IPS-18a (cell line): ENCODE data around the gene ATP6V1G1.
"Not testable (repeated sequence)": the region's sequence is repeated elsewhere in the genome, so short reads cannot be mapped to it uniquely, and the experiment has no call there.

ENCODE experiments used
- H3K27ac ChIP-seq: one replicate; pipeline ENCODE4 v1.5.1; 2013; ENCODE audit warnings: low read length
- H3K27me3 ChIP-seq: one replicate; pipeline ENCODE4 v1.6.1; 2013; ENCODE audit warnings: mild to moderate bottlenecking, low read length; ENCODE audit not compliant: control insufficient read depth, insufficient read depth
- H3K36me3 ChIP-seq: one replicate; pipeline ENCODE4 v1.6.1; 2013; ENCODE audit warnings: low read depth, low read length; ENCODE audit not compliant: control insufficient read depth
- H3K4me1 ChIP-seq: one replicate; pipeline ENCODE4 v1.6.1; 2013; ENCODE audit warnings: low read depth, low read length; ENCODE audit not compliant: control insufficient read depth
- H3K4me3 ChIP-seq: one replicate; pipeline ENCODE4 v1.5.1; 2013; ENCODE audit warnings: low read length
- H3K9ac ChIP-seq: one replicate; pipeline ENCODE4 v1.6.1; 2013; ENCODE audit warnings: mild to moderate bottlenecking, low read length, moderate library complexity
- H3K9me3 ChIP-seq: one replicate; pipeline ENCODE4 v1.6.1; 2013; ENCODE audit warnings: low read depth, low read length; ENCODE audit not compliant: control insufficient read depth

The ATP6V1G1 gene

GRCh38 chr9:114558027-114558675 lies 29.4 kb upstream of the ATP6V1G1 start:
- Histone ChIP-seq H3K4me3 (no peak overlapping the region), H3K4me1 (no peaks in the 10 kb centered on the region), H3K27me3 (no peaks in the 10 kb centered on the region), H3K9me3 (no peaks in the 10 kb centered on the region), H3K27ac (no peak overlapping the region), H3K9ac (no peak overlapping the region), H3K36me3 (no peaks in the 10 kb centered on the region)

GRCh38 chr9:114559830-114560513 lies 27.6 kb upstream of the ATP6V1G1 start:
- H3K4me3 ChIP-seq, result no peak overlapping the region
- no peaks in the 10 kb centered on the region for H3K36me3 ChIP-seq
- H3K4me1 ChIP-seq, result no peaks in the 10 kb centered on the region
- H3K9me3 ChIP-seq, result no peaks in the 10 kb centered on the region
- no peak overlapping the region for H3K9ac ChIP-seq
- no peak overlapping the region for H3K27ac ChIP-seq
- H3K27me3 ChIP-seq, result no peaks in the 10 kb centered on the region

DNA sequence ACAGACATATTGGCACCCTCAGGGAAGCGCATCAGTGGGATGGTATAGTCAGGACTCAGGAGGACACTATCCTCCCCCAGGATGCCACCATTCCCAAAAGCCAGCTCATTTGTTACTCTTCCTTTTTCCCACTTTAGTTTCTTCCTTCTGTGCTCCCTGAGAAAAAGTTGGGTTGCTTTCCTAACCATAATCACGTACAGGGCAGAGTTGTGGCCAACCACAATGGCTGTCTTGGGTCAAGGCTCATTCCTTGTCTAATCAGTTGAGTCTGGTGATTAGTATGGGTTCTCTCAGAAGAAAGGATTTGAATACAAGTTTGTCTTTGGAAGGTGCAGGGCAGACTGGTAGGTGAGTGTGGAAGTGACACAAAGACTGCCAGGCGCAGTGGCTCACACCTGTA lies 26.6 kb upstream of the ATP6V1G1 start:
- no peaks in the 10 kb centered on the region for H3K36me3 ChIP-seq
- H3K4me3 ChIP-seq, result no peak overlapping the region
- no peaks in the 10 kb centered on the region for H3K9me3 ChIP-seq
- no peak overlapping the region for H3K27ac ChIP-seq
- no peak overlapping the region for H3K9ac ChIP-seq
- H3K4me1 ChIP-seq, result no peaks in the 10 kb centered on the region
- no peaks in the 10 kb centered on the region for H3K27me3 ChIP-seq

GRCh38 chr9:114561771-114562170 lies 25.8 kb upstream of the ATP6V1G1 start:
- H3K27ac ChIP-seq, result no peak overlapping the region

GRCh38 chr9:114565204-114565603 lies 22.4 kb upstream of the ATP6V1G1 start:
- Histone ChIP-seq H3K27me3 (no peaks in the 10 kb centered on the region), H3K9me3 (no peaks in the 10 kb centered on the region), H3K4me3 (no peak overlapping the region), H3K4me1 (no peaks in the 10 kb centered on the region), H3K27ac (no peak overlapping the region), H3K36me3 (no peaks in the 10 kb centered on the region), H3K9ac (no peak overlapping the region)

More at GRCh38 chr9:114561771-114562170, 25.8 kb upstream of the ATP6V1G1 start:
- no peak overlapping the region for H3K4me3 ChIP-seq
- H3K9ac ChIP-seq, result no peak overlapping the region
- H3K9me3 ChIP-seq, result no peaks in the 10 kb centered on the region
- H3K36me3 ChIP-seq, result no peaks in the 10 kb centered on the region
- no peaks in the 10 kb centered on the region for H3K27me3 ChIP-seq
- no peaks in the 10 kb centered on the region for H3K4me1 ChIP-seq

- Histone ChIP-seq H3K27ac (no peak overlapping the region), H3K4me1 (no peaks in the 10 kb centered on the region), H3K9me3 (no peaks in the 10 kb centered on the region), H3K4me3 (no peak overlapping the region), H3K9ac (no peak overlapping the region), H3K36me3 (no peaks in the 10 kb centered on the region), H3K27me3 (no peaks in the 10 kb centered on the region)
Measured at GRCh38 chr9:114570742-114571141, 16.8 kb upstream of the ATP6V1G1 start.

DNA sequence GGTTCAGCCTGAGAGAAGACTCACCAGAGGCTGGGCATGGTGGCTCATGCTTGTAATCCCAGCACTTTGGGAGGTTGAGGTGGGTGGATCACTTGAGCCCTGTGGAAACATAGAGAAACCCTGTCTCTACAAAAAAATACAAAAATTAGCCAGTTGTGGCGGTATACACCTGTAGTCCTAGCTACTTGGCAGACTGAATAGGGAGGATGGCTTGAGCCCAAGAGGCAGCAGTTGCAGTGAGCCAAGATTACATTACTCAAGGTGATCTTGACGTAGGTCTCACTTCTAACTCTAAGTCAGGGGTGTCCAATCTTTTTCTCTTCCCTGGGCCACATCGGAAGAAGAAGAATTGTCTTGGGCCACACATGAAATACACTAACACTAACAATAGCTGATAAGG lies 16.2 kb upstream of the ATP6V1G1 start:
- Histone ChIP-seq H3K36me3 (no peaks in the 10 kb centered on the region), H3K27ac (no peak overlapping the region), H3K9ac (no peak overlapping the region), H3K4me1 (no peaks in the 10 kb centered on the region), H3K9me3 (no peaks in the 10 kb centered on the region), H3K4me3 (no peak overlapping the region), H3K27me3 (no peaks in the 10 kb centered on the region)

DNA sequence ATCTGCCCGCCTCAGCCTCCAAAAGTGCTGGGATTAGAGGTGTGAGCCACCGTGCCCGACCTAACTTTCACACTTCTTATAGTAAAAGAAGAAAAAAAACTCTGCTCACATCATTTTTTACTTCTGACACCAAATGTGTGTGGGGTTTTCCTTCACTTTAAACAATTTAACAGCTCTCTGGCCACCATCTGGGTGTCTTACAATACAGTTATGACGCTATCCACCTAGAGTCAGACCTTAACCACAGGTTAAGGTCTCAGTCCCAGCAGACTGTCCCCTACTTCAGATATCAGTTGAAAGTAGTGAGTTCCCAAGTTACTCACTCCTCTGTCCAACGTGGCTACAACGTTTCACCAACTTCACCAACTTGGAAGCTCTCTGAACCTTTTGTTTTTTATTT lies 15.4 kb upstream of the ATP6V1G1 start:
- Histone ChIP-seq H3K4me3 (no peak overlapping the region), H3K4me1 (no peaks in the 10 kb centered on the region), H3K9me3 (no peaks in the 10 kb centered on the region), H3K27ac (no peak overlapping the region), H3K9ac (no peak overlapping the region), H3K36me3 (no peaks in the 10 kb centered on the region), H3K27me3 (no peaks in the 10 kb centered on the region)

GRCh38 chr9:114574438-114574837 lies 13.1 kb upstream of the ATP6V1G1 start:
- H3K27ac ChIP-seq, result no peak overlapping the region
- no peaks in the 10 kb centered on the region for H3K27me3 ChIP-seq
- no peaks in the 10 kb centered on the region for H3K4me1 ChIP-seq
- H3K9ac ChIP-seq, result no peak overlapping the region
- H3K4me3 ChIP-seq, result no peak overlapping the region
- H3K9me3 ChIP-seq, result no peaks in the 10 kb centered on the region
- no peaks in the 10 kb centered on the region for H3K36me3 ChIP-seq

DNA sequence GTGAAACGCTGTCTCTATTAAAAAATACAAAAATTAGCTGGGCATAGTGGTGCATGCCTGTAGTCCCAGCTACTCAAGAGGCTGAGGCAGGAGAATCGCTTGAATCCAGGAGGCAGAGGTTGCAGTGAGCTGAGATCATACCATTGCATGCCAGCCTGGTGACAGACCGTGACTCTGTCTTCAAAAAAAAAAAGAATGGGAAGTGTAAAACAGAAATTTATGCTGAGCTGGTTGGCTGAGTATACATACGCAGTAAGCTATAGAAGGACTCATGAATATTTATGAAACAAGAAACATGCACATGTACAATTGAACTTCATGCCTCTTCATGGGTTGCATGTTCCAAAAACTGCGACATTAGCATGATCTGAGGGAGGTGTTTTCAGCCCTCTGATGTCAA lies 10.8 kb upstream of the ATP6V1G1 start:
- not testable (repeated sequence) for H3K4me1 ChIP-seq, H3K36me3 ChIP-seq, H3K4me3 ChIP-seq, H3K27me3 ChIP-seq, H3K9ac ChIP-seq, H3K9me3 ChIP-seq, H3K27ac ChIP-seq

DNA sequence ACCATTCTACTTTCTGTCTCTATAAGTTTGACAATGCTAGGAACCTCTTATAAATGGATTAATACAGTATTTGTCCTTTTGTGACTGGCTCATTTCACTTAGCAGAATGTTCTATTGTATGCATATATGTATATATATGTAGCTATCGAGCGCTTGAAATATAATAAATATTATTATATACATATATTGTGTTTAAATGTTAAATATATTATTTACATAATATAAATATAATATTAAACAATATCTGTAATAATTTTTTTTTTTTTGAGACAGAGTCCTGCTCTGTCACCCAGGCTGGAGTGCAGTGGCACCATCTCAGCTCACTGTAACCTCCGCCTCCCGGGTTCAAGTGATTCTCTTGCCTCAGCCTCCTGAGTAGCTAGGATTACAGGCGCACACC lies 9.4 kb upstream of the ATP6V1G1 start:
- not testable (repeated sequence) for H3K9me3 ChIP-seq, H3K4me3 ChIP-seq, H3K27ac ChIP-seq, H3K4me1 ChIP-seq, H3K36me3 ChIP-seq, H3K9ac ChIP-seq, H3K27me3 ChIP-seq

DNA sequence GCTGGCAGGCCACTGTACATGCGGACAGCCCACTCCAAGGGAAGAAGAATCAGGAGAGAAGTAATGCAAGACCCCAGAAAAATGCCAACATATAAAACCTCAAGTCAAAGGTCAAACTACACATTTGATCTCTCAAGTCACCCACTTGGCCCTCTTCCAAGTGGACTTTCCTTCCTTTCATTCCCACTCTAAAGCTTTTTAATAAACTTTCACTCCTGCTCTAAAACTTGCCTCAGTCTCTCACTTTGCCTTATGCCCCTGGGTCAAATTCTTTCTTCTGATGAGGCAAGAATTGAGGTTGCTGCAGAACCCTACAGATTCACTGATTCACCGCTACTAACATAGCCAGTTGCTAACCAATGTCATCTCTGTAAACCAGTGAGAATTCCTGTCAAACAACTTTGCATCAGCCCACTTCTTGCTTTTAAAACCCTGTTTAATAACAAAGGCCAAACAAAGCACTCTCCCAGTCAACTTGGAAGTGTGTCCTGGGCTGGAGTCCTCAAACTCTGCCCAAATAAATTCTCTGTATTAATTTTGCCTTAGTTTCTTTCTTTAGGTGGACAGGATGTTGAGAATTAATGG lies 6.9 kb upstream of the ATP6V1G1 start:
- Histone ChIP-seq H3K9ac (no peak overlapping the region), H3K4me3 (no peak overlapping the region), H3K4me1 (peaks cover 4% of the 10 kb centered on the region), H3K36me3 (no peaks in the 10 kb centered on the region), H3K27ac (no peak overlapping the region), H3K27me3 (no peaks in the 10 kb centered on the region), H3K9me3 (no peaks in the 10 kb centered on the region)
